GM12891 (cell line): ENCODE measurements around the gene CCR7.

Experiments
- POLR2A ChIP-seq: IDR thresholded peaks from 2 replicates; pipeline ENCODE4 v1.6.1; 2011; ENCODE audit warnings: low read depth, low read length, control low read depth
- POLR2AphosphoS5 ChIP-seq: IDR thresholded peaks from 2 replicates; pipeline ENCODE4 v1.6.1; 2011; ENCODE audit warnings: low read depth, low read length, control low read depth
- POU2F2 ChIP-seq: IDR thresholded peaks from 2 replicates; pipeline ENCODE4 v1.6.1; 2011; ENCODE audit warnings: low read depth, mild to moderate bottlenecking, control low read depth, low read length, moderate library complexity
- TAF1 ChIP-seq: IDR thresholded peaks from 2 replicates; pipeline ENCODE4 v1.6.1; 2011; ENCODE audit warnings: low read depth, low read length, control low read depth

DNA sequence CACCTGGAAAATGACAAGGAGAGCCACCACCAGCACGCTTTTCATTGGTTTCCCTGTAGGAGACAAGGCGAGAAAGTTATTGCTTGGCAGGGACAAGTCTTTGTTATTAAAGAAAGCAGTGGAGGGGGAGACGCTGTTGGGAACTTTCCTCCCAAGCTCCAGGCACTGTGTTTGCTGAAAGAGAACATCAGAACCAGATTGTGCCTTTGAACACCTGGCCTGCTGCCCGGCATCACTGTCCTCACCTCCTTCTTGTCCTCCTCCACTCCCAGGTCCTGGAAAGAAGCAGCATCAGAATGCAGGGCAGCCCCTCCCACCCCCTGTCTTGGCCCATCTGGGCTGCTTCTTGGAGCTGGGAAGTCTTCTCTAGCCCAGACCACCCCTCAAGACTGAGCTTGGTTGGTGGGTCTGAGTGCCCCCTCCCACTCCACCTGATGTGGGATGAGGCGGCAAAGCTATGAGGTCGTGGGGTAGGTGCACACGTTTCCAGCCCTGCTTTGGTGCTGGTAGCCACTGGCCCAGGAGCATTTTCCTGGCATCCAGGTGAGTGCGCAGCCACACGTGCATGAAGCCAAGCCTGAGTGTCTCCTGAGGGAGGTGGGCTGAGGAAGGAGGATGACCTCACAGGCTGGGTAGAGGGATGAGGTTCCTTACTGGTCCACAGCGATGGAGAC is 6.2 kb downstream of the CCR7 start:
- TF ChIP-seq POLR2AphosphoS5 (peak; percentile 56; the same call in 1 of the 2 replicates), POU2F2 (no peak; the same call in 1 of the 2 replicates), POLR2A (peak; percentile 56; the same call in 1 of the 2 replicates), TAF1 (no peak)
